ENCODE measurements around the gene AHDC1. TPM values are rescaled to one million over a fixed set of nuclear protein-coding genes. Genes with fewer than 3 reads are reported as not detected.

The AHDC1 gene
- total RNA-seq, 2 experiments from 2014 or later: 6.5 to 13.8 TPM

DNA sequence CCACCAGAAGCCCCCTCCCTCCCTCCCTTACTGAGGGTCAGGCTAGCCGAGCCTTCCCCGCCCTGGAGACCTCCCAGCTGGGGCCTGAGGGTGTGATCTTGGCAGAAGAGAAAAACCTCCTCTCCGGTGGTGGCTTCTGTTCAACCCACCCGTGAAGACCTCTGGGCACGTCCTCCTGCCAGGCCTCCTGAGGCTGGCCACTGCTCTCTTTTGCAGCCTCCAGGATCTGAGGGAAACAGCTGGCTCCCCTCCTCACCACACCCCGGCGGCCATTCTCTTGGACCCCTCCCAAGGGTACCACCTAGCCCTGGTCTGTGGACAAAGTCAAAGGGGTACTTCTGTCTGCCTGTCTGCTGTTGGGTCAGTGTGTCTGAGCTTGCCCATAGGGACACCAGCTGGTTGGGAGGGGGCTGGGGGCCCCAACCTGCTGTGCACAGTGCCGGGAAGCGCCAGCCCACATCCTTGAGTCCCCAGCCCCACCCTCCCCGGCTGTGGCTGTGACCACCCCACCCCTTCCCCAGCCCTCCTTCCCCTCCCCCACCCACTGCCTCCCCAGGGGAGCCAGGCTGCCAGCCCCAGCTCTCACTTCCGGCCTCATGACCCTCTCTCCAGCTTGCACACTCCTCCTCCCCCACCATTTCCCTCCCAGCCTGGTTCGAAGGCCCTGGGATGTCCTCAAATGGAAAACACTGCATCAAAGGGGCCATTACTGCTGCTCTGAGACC is 48.1 kb downstream of the AHDC1 start:
- Histone ChIP-seq H3K9me3 (ENCODE audit: low read length) (no peaks in the 10 kb centered on the region), H3K9me2 (ENCODE audit: insufficient read depth, low read length) (no peaks in the 10 kb centered on the region), H4K20me1 (ENCODE audit: insufficient read depth, low read length) (no peaks in the 10 kb centered on the region), H2AFZ (ENCODE audit: low read length) (peak overlapping the region; percentile 33; the same call in 1 of the 2 replicates), H3K27ac (ENCODE audit: low read depth, low read length, poor library complexity, severe bottlenecking) (peak overlapping the region; percentile 67), H3K4me2 (ENCODE audit: low read length) (peak overlapping the region; percentile 65), H3K79me2 (ENCODE audit: insufficient read depth, low read depth, low read length) (no peaks in the 10 kb centered on the region), H3K4me1 (ENCODE audit: insufficient read depth, low read length, poor library complexity, severe bottlenecking) (peaks cover 32% of the 10 kb centered on the region), H3K4me3 (ENCODE audit: low read depth, low read length, poor library complexity, severe bottlenecking) (peak overlapping the region; percentile 24), H3K36me3 (ENCODE audit: insufficient read depth, low read length) (peaks cover 6% of the 10 kb centered on the region; the same call in 1 of the 2 replicates)
- peak; percentile 85 for DNase-seq (ENCODE audit: low spot score)
- ChIA-PET POLR2A (interaction anchor here (0.6 to 1.3 kb wide), 5 partner anchors 15 to 146 kb away, joined by 3 read pairs; no protein-coding TSS in a partner anchor), CTCF (ENCODE audit: unreplicated experiment) (interaction anchor here (0.6 to 1.6 kb wide), 5 partner anchors 15 to 107 kb away, joined by 3 to 10 read pairs (median 3); no protein-coding TSS in a partner anchor)
- BruUV-seq (replicated peaks): no TSS peak
- intact Hi-C loops (cut with micrococcal nuclease; ENCODE audit: unreplicated experiment): loop anchor here (1.0 to 2.0 kb wide), 3 partner anchors 48 to 153 kb away; partner anchors contain the start of gene AHDC1
- no peak for TF ChIP-seq EZH2phosphoT487 (IDR thresholded peaks at IDR 0.05; ENCODE audit: borderline replicate concordance, low read depth, low read length)
- TF ChIP-seq, protein P1, sequence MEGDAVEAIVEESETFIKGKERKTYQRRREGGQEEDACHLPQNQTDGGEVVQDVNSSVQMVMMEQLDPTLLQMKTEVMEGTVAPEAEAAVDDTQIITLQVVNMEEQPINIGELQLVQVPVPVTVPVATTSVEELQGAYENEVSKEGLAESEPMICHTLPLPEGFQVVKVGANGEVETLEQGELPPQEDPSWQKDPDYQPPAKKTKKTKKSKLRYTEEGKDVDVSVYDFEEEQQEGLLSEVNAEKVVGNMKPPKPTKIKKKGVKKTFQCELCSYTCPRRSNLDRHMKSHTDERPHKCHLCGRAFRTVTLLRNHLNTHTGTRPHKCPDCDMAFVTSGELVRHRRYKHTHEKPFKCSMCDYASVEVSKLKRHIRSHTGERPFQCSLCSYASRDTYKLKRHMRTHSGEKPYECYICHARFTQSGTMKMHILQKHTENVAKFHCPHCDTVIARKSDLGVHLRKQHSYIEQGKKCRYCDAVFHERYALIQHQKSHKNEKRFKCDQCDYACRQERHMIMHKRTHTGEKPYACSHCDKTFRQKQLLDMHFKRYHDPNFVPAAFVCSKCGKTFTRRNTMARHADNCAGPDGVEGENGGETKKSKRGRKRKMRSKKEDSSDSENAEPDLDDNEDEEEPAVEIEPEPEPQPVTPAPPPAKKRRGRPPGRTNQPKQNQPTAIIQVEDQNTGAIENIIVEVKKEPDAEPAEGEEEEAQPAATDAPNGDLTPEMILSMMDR (conservative IDR thresholded peaks at IDR 0.05; ENCODE audit: low read length): no peak

DNA sequence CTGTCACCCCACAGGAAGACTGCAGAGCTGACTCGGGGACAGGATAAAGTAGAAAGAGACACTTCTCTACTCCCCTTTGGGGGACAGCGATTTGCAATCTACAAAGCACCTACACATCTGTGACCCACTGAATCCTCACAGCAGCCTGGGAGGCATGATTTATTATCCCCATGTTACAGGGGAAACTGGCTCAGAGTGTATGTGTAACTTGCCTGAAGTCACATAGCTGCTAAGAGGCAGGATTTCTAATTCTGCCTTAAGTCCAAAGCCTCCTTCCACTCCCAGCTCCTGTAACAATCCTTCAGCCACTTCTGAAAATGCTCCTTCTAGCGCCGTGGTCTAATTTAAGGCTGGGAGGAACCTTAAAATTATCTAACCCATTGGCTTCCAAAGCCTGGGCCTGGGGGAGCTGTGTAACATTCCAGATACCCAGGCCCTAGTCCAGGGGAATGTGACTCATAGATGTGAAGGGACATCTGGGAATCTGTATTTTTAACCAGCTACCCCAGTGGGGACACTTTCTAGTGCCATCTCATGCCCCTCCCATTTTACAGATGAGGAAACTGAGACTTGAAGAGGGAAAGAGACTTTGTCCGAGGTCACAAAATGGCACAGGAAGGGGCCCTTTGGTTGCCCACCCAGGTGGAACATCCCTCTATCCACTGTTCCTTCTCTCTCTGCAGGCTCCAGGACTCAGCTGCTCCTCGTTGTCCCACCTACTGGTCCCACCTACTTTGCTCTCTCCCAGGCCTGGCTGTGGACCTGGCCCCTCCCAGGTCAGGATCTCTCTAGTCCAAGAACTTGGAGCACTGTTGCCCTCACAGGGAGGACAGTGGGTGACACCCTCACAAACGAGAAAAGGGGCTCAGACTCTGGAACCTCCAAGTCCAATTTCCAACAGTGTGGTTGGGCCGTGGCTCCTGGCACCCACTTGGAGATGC is 48.9 kb downstream of the AHDC1 start:
- intact Hi-C loops (cut with micrococcal nuclease; ENCODE audit: unreplicated experiment): no loop called here

More for the DNA sequence above, 48.9 kb downstream of the AHDC1 start:
- no peaks in the 10 kb centered on the region for H3K9me2 ChIP-seq (ENCODE audit: insufficient read depth, low read length)
- TF ChIP-seq EZH2phosphoT487 (IDR thresholded peaks at IDR 0.05; ENCODE audit: borderline replicate concordance, low read depth, low read length): no peak
- TF ChIP-seq, protein P1 (conservative IDR thresholded peaks at IDR 0.05; ENCODE audit: low read length): no peak
- H3K79me2 ChIP-seq (ENCODE audit: insufficient read depth, low read depth, low read length): no peaks in the 10 kb centered on the region
- H3K9me3 ChIP-seq (ENCODE audit: low read length): no peaks in the 10 kb centered on the region
- no peak for DNase-seq (ENCODE audit: low spot score)
- H3K4me3 ChIP-seq (ENCODE audit: low read depth, low read length, poor library complexity, severe bottlenecking): peak overlapping the region; percentile 24
- BruUV-seq (replicated peaks): no TSS peak
- H2AFZ ChIP-seq (ENCODE audit: low read length): no peak overlapping the region
- H3K4me1 ChIP-seq (ENCODE audit: insufficient read depth, low read length, poor library complexity, severe bottlenecking): peaks cover 32% of the 10 kb centered on the region
- CTCF ChIA-PET (ENCODE audit: unreplicated experiment): interaction anchor here (0.6 to 0.7 kb wide), 2 partner anchors 12 to 41 kb away, joined by 3 to 4 read pairs; no protein-coding TSS in a partner anchor
- peaks cover 6% of the 10 kb centered on the region; the same call in 1 of the 2 replicates for H3K36me3 ChIP-seq (ENCODE audit: insufficient read depth, low read length)
- no peaks in the 10 kb centered on the region for H4K20me1 ChIP-seq (ENCODE audit: insufficient read depth, low read length)
- H3K27ac ChIP-seq (ENCODE audit: low read depth, low read length, poor library complexity, severe bottlenecking): peak overlapping the region; percentile 67
- POLR2A ChIA-PET: interaction anchor here (0.8 to 1.3 kb wide), 2 partner anchors 48 to 64 kb away, joined by 3 to 9 read pairs; no protein-coding TSS in a partner anchor
- peak overlapping the region; percentile 65 for H3K4me2 ChIP-seq (ENCODE audit: low read length)
